Spinal cord (tissue), 10 donors: ENCODE results near the gene PIGS. TPM values are rescaled to one million over a fixed set of nuclear protein-coding genes. Genes with fewer than 3 reads are reported as not detected.

Experiments
- DNase-seq, 6 donors: peaks; one replicate each; pipeline versions ENCODE4 v3.0.0 to v3.0.0-alpha.2; 2013 to 2015; ENCODE audit warnings: low spot score in 6 of 6, low read depth in 4 of 6
- H3K27ac ChIP-seq: one replicate; pipeline ENCODE4 v1.5.1; 2013; ENCODE audit warnings: low read depth, low read length, control low read depth
- H3K27me3 ChIP-seq: one replicate; pipeline ENCODE4 v1.6.1; 2013; ENCODE audit warnings: low read length; ENCODE audit not compliant: control insufficient read depth, insufficient read depth
- H3K36me3 ChIP-seq: one replicate; pipeline ENCODE4 v1.6.1; 2013; ENCODE audit warnings: low read length; ENCODE audit not compliant: control insufficient read depth, insufficient read depth
- H3K4me1 ChIP-seq: one replicate; pipeline ENCODE4 v1.6.1; 2013; ENCODE audit warnings: low read length; ENCODE audit not compliant: control insufficient read depth, insufficient read depth
- H3K4me3 ChIP-seq: one replicate; pipeline ENCODE4 v1.5.1; 2013; ENCODE audit warnings: low read depth, low read length, control low read depth
- H3K9me3 ChIP-seq: one replicate; pipeline ENCODE4 v1.6.1; 2013; ENCODE audit warnings: low read length; ENCODE audit not compliant: control insufficient read depth, insufficient read depth
- WGBS: methylation state at CpG from one replicate; pipeline ENCODE4 v1.1.5; 2013; ENCODE audit warnings: missing lambda C conversion rate; ENCODE audit not compliant: insufficient coverage; 5-methylcytosine and 5-hydroxymethylcytosine counted together
- polyA plus RNA-seq, 2 donors: library from polyadenylated mRNA; unstranded; fragments of 120-200 nt; gene quantifications; one replicate each; pipeline ENCODE4 v1.2.1, GENCODE V29; 2013; ENCODE audit not compliant: insufficient read length in 2 of 2
- total RNA-seq, 2 donors: library from RNA; depleted of rRNA in 1 of 2; stranded (reverse); fragments of 120-200 nt in 1 of 2; fragments of >200 nt in 1 of 2; gene quantifications; one replicate each; pipeline versions ENCODE4 v1.2.3 to v1.2.4, GENCODE V29; 2013 to 2014
- donor health status: healthy.

PIGS gene
- total and polyA plus RNA-seq, 4 donors, result 34.3 to 57.5 (median 47.0) TPM

- Histone ChIP-seq H3K27me3 (no peaks in the 10 kb centered on the region), H3K4me1 (peaks cover 24% of the 10 kb centered on the region), H3K4me3 (no peak overlapping the region), H3K36me3 (peaks cover 31% of the 10 kb centered on the region), H3K27ac (no peak overlapping the region), H3K9me3 (no peaks in the 10 kb centered on the region)
- DNase-seq, result no peak
- 62% methylated on average over 4 of the region's 6 CpGs for WGBS
Measured at GRCh38 chr17:28545787-28546415, 25.4 kb downstream of the PIGS start.

GRCh38 chr17:28545141-28545503 lies 26.2 kb downstream of the PIGS start:
- no peak for DNase-seq
- Histone ChIP-seq H3K4me3 (no peak overlapping the region), H3K36me3 (peaks cover 31% of the 10 kb centered on the region), H3K4me1 (peaks cover 17% of the 10 kb centered on the region), H3K9me3 (no peaks in the 10 kb centered on the region), H3K27me3 (no peaks in the 10 kb centered on the region), H3K27ac (no peak overlapping the region)
- 95% methylated on average over 2 of the region's 2 CpGs for WGBS

GRCh38 chr17:28544402-28545140 lies 26.8 kb downstream of the PIGS start:
- peaks cover 12% of the 10 kb centered on the region for H3K4me1 ChIP-seq
- H3K9me3 ChIP-seq, result no peaks in the 10 kb centered on the region
- no peaks in the 10 kb centered on the region for H3K27me3 ChIP-seq
- DNase-seq, result no peak
- H3K36me3 ChIP-seq, result peaks cover 27% of the 10 kb centered on the region
- 88% methylated on average over 2 of the region's 4 CpGs for WGBS
- no peak overlapping the region for H3K4me3 ChIP-seq
- no peak overlapping the region for H3K27ac ChIP-seq

GRCh38 chr17:28541439-28541838 lies 29.9 kb downstream of the PIGS start:
- Histone ChIP-seq H3K27me3 (no peaks in the 10 kb centered on the region), H3K27ac (no peak overlapping the region), H3K36me3 (peaks cover 7% of the 10 kb centered on the region), H3K9me3 (no peaks in the 10 kb centered on the region), H3K4me1 (no peaks in the 10 kb centered on the region), H3K4me3 (no peak overlapping the region)
- DNase-seq, result no peak
- WGBS, result 80% methylated on average over 1 of the region's 4 CpGs

GRCh38 chr17:28540231-28540630 lies 31.1 kb downstream of the PIGS start:
- H3K4me1 ChIP-seq, result no peaks in the 10 kb centered on the region
- H3K27ac ChIP-seq, result no peak overlapping the region
- H3K9me3 ChIP-seq, result no peaks in the 10 kb centered on the region
- whole genome bisulfite sequencing, result 81% methylated on average over 3 of the region's 4 CpGs
- no peak overlapping the region for H3K4me3 ChIP-seq
- no peak for DNase-seq
- H3K27me3 ChIP-seq, result no peaks in the 10 kb centered on the region
- no peaks in the 10 kb centered on the region for H3K36me3 ChIP-seq

- Histone ChIP-seq H3K27me3 (no peaks in the 10 kb centered on the region), H3K9me3 (no peaks in the 10 kb centered on the region), H3K4me3 (no peak overlapping the region), H3K27ac (no peak overlapping the region), H3K4me1 (no peaks in the 10 kb centered on the region), H3K36me3 (no peaks in the 10 kb centered on the region)
- WGBS, result 89% methylated on average over 14 of the region's 14 CpGs
- DNase-seq, result no peak
Measured at GRCh38 chr17:28538296-28538895, 32.9 kb downstream of the PIGS start.

GRCh38 chr17:28537219-28537610 lies 34.1 kb downstream of the PIGS start:
- DNase-seq, result no peak
- no peaks in the 10 kb centered on the region for H3K36me3 ChIP-seq
- H3K27ac ChIP-seq, result no peak overlapping the region
- no peaks in the 10 kb centered on the region for H3K4me1 ChIP-seq
- no peaks in the 10 kb centered on the region for H3K9me3 ChIP-seq
- 79% methylated on average over 12 of the region's 12 CpGs for WGBS
- H3K27me3 ChIP-seq, result no peaks in the 10 kb centered on the region
- no peak overlapping the region for H3K4me3 ChIP-seq

GRCh38 chr17:28536532-28537218 lies 34.6 kb downstream of the PIGS start:
- Histone ChIP-seq H3K36me3 (no peaks in the 10 kb centered on the region), H3K4me1 (no peaks in the 10 kb centered on the region), H3K27me3 (no peaks in the 10 kb centered on the region), H3K27ac (no peak overlapping the region), H3K9me3 (no peaks in the 10 kb centered on the region), H3K4me3 (no peak overlapping the region)
- no peak for DNase-seq
- WGBS, result 66% methylated on average over 7 of the region's 9 CpGs

GRCh38 chr17:28534740-28535375 lies 36.5 kb downstream of the PIGS start:
- no peak overlapping the region for H3K4me3 ChIP-seq
- no peaks in the 10 kb centered on the region for H3K36me3 ChIP-seq
- no peak overlapping the region for H3K27ac ChIP-seq
- 87% methylated on average over 9 of the region's 11 CpGs for WGBS
- no peaks in the 10 kb centered on the region for H3K27me3 ChIP-seq
- no peaks in the 10 kb centered on the region for H3K9me3 ChIP-seq
- no peaks in the 10 kb centered on the region for H3K4me1 ChIP-seq
- DNase-seq, result no peak
